Activated T-cell treated with anti-CD3 and anti-CD28 coated beads for 1 hour (primary cell): ENCODE data around the gene CTNND2.
"Not testable (repeated sequence)": the region's sequence is repeated elsewhere in the genome, so short reads cannot be mapped to it uniquely, and the experiment has no call there.

Experiments
- DNase-seq: peaks from one replicate; pipeline ENCODE4 v3.0.0-alpha.2; 2020; ENCODE audit warnings: low read depth

The CTNND2 gene

DNA sequence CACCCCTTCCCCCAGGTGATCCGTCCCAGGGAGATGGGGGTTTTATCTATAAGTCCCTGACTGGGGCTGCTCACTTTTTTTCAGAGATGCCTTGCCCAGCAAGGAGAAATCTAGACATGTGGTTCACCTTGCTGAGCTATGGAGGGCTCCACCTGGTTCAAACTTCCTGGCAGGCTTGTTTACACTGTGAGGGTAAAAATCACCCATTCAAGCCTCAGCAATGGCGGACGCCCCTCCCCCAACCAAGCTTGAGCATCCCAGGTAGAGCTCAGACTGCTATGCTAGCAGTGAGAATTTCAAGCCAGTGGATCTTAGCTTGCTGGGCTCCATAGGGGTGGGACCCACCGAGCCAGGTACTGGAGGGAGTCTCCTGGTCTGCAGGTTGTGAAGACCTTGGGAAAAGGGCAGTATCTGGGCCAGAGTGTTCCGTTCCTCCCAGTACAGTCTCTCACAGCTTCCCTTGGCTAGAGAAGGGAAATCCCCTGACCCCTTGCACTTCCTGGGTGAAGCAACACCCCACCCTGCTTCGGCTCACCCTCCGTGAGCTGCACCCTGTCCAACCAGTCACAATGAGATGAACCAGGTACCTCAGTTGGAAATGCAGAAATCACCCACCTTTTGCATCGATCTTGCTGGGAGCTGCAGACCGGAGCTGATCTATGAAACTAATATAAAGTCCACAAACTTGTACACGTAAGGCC is 231.7 kb downstream of the CTNND2 start:
- no peak for DNase-seq

DNA sequence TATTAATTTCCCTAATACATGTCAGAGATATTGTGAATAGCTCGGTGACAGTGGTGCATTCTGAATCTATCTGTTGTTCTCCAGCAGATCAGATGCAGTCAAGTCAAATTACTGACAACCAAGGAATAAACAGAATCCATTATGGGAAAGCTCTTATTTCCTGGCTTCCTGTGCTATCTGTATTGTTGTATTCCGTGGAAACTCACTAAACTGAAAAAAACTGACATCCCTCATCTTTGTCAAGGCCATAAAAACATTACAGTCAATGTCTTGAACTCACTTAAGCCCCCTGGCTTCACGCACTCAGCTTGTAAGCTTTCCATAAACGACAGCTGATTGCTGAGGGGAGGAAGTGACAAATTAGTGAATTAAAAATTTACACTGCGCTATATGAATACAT is 245.9 kb downstream of the CTNND2 start:
- no peak for DNase-seq

DNA sequence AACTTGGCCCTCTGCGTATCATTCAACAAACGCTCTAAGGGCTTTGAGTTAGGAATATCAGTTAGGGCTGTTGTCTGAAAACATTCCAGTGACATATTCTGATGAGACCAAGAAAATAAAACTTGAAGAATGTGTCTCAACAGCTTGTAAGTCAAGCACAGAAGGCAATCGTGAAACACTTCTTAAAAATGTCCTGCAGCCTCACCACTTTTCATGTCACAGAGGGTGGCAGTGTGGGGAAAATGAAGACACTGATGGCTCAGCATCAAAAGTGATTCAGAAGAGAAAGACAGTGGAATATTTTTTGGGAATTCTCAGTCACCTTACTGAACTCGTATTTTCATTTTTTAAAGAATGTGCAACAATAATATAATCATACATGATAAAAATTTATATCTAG is 247.3 kb downstream of the CTNND2 start:
- DNase-seq, result no peak

DNA sequence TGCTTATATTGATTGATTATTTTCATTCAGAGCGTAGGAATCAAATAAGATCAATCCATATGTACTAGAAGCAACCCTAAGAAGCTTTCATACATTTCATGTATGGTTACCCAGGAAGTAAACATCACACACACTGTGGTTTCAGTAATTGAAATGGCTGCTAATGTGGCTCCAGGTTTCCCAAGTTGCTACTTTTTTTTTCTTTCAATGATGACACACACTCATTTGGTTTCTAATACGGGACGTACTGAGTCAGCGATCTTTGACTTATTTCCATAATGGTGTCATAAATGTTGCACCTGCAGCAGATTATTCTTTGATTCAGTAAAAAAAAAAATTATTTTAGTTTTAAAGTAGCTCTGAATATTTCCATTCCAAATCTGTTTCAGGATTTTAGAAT is 248.6 kb downstream of the CTNND2 start:
- DNase-seq, result no peak

DNA sequence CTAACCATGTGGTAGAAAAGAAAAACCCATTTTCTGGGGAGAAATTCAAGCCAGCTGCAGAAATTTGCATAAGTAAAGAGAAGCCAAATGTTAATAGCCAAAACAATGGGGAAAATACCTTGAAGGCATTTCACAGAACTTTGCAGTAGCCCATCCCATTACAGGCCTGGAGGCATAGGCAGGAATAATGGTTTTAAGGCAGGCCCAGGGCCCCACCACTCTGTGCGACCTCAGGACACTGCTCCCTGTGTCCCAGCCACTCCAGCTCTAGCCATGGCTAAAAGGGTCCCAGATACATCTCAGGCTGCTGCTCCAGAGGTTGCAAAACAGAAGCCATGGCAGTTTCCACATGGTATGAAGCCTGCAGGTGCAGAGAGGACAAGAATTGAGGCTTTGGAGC is 253.3 kb downstream of the CTNND2 start:
- DNase-seq, result no peak

DNA sequence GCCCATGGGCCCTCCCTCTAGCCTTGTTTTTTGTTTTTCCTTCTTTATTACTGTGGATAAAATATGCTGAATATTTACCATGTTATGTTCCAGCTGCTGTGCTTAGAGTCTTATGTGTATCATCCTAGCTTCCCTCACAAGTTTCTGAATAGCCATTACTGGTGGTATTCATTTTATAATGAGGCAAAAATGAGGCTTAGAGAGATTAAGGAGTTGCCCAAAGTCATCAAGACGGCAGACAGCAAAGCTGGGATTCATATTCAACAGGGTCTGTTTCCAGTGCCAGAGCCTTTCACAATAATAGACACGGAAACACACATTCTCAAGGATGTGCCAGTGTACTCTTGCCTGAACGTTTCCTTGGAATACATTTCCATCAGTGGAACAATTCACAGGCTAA is 258.1 kb downstream of the CTNND2 start:
- DNase-seq, result no peak

DNA sequence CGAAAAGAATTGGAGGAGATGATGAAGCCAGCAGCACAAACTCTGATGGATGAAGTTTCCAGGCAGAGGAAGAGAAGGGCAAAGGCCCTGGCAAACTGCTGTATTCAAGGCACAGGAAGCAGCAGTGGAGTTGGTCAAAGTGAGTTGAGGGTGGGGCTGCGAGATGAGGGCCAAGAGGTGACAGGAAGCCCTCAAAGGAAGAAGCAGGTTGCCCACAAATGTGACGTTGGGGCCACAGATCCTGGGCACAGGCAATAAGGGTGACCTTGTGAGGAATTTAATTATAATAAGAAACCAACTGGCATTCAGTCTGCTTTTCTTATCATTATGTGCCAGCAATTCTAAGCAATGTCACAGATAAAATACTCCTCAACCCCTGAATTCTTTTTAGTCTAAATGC is 261.8 kb downstream of the CTNND2 start:
- DNase-seq, result no peak

DNA sequence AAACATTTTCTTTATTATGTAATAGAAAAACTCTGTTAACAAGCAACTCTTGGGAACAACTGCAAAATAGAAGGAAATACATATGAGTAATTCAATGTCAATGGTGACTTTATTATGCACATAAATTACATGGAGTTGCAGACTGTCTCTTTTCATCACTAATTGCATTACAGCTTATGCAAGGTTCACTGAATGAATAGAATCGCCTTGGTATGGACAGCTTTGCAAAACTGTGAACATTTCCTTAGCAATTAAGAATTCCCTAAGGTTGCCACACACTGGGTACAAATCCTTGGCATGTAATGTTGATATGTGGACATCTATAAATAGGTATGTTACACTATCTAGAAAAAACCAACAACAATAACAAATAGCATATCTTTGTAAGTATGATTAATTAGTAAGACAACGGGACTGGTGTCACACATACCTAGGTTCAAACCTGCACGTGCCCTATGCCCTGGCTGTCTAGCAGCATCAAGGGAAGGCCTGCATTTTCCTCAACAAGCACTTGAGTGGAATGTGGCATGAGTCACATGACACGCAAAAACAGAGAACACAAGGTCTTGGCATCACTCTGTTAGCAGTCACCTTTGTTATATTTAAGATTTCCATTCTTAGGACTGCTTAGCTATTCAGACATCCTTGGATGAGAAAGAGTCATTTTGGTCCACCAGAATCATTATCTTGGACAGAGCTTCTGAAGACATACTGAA is 263.9 kb downstream of the CTNND2 start:
- DNase-seq, result no peak

DNA sequence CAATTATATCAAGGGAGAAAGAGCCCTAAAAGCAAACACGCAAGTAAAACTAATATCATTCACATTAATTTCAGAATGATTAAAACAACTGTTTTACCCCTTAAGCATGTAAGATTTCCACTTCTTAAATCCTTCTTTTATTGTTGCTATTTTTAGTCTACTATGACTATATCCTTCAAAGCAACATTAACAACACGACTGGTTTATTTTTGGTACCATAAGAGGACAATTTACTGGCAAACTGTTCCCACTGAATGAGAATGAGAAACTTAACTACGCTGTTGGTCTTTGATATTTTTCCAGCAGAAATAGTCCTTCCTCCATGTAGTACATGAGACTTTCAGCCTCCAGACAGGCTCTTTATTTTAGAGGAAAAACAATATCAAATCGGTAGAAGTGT is 281.5 kb downstream of the CTNND2 start:
- DNase-seq, result no peak

DNA sequence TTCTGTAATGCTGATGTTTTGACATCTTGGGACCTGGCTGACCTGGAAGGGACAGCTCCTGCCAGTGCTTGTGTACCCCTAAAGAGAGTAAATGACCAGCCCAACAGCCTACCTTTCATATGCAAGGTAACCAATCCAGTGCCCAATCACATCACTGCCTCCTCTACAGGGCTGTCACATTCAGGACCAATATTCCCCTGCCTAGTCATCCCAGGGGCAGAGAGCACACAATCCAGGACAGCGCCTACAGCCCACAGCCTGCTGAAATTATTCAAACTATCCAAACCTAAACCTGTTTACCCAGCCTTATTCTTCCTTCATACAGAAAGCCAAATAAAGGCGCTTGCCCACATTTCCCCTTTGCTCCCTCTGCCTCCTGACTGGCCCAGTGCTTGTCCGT is 284.1 kb downstream of the CTNND2 start:
- DNase-seq, result no peak

DNA sequence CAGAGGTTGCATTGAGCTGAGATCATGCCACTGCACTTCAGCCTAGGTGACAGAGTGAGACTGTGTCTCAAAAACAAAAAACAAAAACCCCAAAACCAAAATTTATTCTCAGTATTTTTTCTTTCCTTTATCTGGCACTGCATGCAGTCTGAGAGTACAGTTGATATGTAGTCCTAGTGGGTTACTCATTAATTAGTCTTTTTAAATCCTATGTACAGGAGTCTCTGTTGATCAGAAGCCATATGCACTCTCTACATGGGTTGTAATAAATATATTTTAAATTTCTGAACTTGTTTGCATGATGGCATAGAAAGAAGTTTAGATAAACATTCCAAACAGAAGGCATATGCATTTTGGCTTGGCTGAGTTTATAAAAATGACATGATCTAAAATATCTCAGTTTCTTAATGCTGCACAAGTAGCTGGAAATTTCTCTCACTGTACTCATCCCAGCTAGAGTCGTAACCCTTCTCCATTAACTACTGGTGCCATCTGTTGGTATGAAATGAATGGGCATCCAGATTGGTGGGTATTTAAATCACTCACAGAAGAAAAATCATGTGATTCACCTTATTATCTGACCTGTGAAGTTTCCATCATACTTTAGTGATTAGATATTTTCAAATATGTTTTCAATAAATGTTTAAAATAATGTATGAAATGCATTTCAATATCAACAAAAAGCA is 284.8 kb downstream of the CTNND2 start:
- DNase-seq, result no peak

DNA sequence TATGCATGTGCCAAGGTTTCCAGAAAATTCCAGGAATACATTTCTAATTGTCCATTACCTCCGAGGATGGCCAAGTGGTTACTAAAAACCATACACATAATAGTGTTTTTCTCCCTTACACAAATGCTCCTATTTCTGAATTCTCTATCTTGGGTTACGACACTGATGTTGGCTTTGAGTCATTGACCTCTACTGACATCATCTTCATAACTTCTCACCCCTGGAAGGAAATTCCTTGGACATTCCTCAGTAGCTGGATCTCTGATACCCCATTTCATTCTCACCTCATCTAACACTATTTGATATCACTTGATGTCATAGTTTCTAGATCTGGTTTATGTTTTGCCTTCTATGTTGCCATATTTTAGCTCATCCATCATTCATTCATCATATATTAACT is 287.2 kb downstream of the CTNND2 start:
- DNase-seq, result no peak

DNA sequence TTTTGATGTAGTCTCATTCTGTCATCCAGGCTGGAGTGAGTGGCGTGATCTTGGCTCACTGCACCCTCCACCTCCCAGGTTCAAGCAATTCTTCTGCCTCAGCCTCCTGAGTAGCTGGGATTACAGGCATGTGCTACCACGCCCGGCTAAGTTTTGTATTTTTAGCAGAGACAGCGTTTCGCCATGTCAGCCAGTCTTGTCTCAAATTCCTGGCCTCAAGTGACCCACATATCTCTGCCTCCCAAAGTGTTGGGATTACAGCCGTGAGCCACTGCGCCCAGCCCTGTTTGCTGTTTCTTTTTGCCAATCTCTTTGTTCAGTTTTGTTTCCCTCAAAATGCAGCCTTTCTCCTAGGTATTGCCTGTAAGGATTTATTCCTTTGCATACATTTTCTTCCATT is 287.6 kb downstream of the CTNND2 start:
- DNase-seq, result not testable (repeated sequence)

DNA sequence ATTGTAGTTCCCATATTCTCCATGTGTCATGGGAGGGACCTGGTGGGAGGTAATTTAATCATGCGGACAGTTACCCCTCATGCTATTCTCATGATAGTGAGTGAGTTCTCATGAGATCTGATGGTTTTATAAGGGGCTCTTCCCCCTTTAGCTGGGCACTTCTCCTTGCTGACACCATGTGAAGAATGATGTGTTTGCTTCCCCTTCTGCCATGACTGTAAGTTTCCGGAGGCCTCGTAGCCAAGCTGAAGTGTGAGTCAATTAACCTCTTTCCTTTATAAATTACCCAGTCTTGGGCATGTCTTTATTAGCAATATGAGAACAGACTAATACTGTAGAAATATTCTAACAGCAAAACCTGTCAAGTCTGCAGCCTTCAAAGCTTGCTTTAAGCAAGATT is 293.2 kb downstream of the CTNND2 start:
- no peak for DNase-seq

DNA sequence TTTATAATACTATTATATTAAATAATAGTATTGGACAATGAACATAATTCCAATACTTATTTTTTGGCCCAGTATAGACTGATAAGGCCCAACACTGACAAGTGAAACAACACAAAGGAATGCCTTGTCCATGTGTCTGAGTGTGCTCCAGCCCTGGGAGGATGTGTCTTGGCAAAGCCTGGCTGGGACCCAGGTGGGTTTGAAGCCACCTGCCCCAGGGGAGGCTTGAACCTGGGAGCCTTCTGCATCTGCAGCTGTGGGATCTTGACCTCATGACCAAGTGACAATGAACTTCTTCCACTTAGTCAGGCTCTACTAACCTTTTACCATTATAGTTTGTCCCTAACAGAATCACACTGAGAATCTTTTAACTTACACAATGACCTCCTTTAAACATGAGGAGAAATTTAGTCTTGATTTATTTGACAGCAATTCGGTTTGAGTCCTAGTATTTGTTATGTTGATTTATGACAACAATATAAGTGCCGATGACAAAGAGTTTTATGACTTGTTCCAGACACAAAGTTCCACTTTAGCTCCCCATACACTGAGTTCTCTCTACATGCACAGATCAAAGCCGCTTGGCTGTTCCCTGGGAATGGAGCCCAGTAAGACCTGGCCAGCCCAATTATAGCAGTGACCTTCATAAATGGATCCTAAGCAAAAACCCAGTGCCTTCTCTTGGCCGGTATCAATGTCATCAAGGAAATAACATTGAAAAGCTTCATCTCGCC is 294.5 kb downstream of the CTNND2 start:
- DNase-seq, result no peak

DNA sequence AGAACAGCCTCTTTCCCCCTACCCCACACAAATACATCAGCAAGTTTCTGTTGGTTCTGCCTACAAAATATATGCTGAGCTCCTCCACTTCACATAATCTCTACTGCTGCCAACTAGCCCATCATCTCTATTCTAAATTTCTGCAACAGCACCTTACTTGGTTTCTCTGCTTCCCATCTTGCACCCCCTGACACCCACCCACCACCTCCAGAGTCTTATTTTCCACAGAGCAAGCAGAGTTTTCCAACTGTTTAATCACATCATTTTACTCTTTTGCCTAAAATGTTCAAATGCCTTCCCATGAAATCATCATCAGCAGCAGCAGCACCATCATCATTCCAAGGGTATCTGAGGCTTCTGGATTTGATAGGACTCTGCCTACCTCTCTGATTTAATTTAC is 295.7 kb downstream of the CTNND2 start:
- no peak for DNase-seq

DNA sequence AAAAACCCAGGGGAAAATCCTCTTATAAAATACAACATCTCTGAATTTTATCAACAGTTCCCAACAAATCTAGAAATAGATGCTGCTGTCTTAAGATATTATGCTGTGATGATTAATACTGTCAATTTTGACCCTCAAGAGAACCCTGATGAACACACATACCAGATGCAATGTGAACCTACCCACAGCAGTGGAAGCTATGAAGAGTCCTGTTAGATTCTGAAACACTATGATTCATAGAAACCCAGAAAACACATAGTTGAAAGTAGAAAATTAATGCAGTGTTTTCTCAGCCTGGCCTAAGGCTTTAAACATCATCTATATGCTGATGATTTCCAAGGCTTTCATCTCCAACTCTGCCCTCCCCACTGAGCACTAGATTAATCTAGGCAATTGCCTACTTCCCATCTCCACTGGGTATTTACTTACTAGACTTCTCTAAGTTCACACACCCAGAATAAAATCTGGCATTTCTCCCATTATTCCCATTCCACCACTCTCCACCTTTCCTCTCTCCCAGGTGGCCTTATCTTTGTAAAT is 296.2 kb downstream of the CTNND2 start:
- DNase-seq, result no peak

DNA sequence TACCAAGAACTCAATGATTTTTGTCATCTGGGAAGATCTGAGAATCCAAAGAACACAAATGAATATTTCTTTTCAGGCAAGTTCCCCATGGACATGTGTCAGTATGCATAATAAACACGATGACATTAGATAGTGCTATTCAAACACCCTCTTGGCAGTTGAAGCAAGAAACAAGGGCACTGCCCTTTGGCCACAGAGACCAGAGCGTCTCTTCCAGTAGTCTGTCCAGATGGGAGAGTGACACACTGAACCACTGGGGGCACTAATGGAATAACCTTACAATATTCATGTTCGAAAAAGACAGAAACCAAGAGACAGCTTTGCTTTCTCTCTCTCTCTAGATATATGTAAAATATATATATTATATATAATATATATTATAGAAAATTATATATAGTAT is 301.9 kb downstream of the CTNND2 start:
- no peak for DNase-seq

DNA sequence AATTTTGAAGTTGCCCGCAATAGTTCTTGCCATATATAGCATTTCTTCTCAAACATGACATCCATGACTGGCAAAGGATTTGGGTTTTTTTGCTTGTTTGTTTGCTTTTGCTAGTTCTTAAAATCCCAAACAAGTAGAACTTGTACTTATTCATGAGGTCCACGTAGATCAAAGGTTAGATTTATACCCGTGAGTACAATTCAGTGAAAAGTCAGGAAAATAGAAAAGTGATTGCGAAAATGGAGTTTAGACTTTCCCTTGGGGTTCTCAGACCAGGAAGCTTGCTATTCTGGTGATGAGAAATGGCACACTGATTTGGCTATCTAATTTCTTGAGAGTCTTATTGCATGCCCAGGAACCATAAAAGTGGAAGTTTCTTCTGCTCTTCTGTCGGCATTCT is 304.7 kb downstream of the CTNND2 start:
- DNase-seq, result no peak

DNA sequence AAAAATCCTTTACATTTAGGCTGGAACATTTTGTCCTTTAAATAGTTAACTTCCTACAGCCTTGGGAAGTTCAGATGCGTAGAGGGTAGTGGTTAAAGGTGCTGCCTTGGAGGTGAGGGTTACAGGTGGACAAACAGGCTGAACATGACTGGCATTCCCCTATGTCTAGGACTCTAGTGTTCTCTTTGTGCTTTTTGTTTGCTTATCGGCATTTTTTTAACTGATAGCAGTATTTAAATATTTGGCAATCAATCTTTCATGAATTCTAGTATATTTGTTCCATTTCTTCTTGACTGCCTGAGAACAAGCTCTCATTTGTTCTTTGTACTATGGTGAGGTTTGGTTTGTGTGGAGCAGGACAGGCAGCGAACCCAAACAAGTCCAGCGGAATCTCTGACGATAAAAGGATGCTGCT is 307.6 kb downstream of the CTNND2 start:
- no peak for DNase-seq

DNA sequence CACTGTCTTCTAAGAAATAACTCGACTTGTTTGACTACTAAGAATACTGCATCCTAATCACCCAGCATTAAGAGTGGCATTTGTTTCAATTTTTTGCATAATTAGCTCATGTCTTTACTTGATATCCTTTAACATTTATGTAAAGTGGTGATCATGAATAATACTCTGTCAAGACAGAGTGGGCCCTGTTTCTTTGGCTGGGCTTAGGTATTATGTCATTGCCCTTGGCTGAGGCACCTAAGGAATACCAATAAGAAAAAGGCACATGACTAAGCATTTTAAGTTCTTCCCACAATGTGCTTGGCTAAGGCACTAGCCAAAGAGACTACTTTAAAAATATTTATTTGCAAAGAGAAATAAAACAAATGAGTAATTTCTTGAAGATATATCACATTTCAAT is 308.1 kb downstream of the CTNND2 start:
- no peak for DNase-seq

DNA sequence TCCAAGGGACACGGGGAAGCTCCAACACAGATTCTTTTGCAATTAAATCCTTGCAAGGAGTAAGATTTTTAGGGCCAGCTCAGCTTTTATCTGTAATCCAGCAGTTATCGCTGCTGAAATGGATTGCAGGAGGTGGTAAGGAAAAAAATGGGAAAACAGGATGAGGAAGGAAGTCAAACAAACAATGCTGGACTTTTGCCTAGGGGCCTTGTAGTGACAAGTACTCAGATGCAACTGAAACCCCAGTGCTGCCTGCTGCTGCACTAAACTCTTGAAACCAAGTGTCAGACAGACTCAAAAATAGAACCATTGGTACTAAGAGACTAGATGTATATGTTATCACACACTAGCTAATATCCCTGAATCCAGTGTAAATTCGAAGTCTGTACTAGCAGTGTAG is 309.2 kb downstream of the CTNND2 start:
- no peak for DNase-seq
